WTC11 (cell line): Measurements from ENCODE around the gene IRX2. TPM values are rescaled to one million over a fixed set of nuclear protein-coding genes. Genes with fewer than 3 reads are reported as not detected.

Source experiments
- ATAC-seq: fragments of 200-7000 bp; cut with Tn5 transposase; 2 replicates; pipeline ENCODE4 v1.10.0; 2021; ENCODE audit warnings: mild to moderate bottlenecking, moderate library complexity
- CTCF ChIA-PET: fragments of 300-600 bp; sonication (Branson Sonifier 250); formaldehyde crosslinking; loops from one replicate; lab custom pipeline; 2021; ENCODE audit warnings: antibody characterized with exemption; lab: Charles Lee
- POLR2A ChIA-PET: fragments of 350-600 bp; sonication (Branson Sonifier 250); formaldehyde crosslinking; loops from one replicate; lab custom pipeline; 2021; ENCODE audit warnings: antibody characterized with exemption; lab: Charles Lee
- DNase-seq: peaks from one replicate; pipeline ENCODE4 v3.0.0; 2021; ENCODE audit warnings: low spot score
- H3K27ac Mint-ChIP-seq: 2 replicates; pipeline ENCODE4 v1.8.0; 2021; ENCODE audit warnings: mixed read lengths
- H3K27me3 Mint-ChIP-seq: 2 replicates; pipeline ENCODE4 v1.8.0; 2021; ENCODE audit warnings: low read depth, mild to moderate bottlenecking, moderate library complexity, mixed read lengths
- H3K36me3 Mint-ChIP-seq: 2 replicates; pipeline ENCODE4 v1.8.0; 2021; ENCODE audit warnings: mixed read lengths
- H3K4me1 Mint-ChIP-seq: 2 replicates; pipeline ENCODE4 v1.8.0; 2022; ENCODE audit warnings: mixed read lengths
- H3K4me3 Mint-ChIP-seq: 2 replicates; pipeline ENCODE4 v1.8.0; 2021; ENCODE audit warnings: mild to moderate bottlenecking, moderate library complexity, mixed read lengths
- H3K9me3 Mint-ChIP-seq: 2 replicates; pipeline ENCODE4 v1.8.0; 2021; ENCODE audit warnings: mixed read lengths
- ATF3 ChIP-seq: sonication (generic); formaldehyde crosslinking; conservative IDR thresholded peaks from 2 replicates; pipeline ENCODE4 v1.8.1; 2022; ENCODE audit warnings: mild to moderate bottlenecking, missing genetic modification reagents
- E2F1 ChIP-seq: sonication (generic); formaldehyde crosslinking; IDR thresholded peaks from 2 replicates; pipeline ENCODE4 v1.8.0; 2022; ENCODE audit warnings: mild to moderate bottlenecking, missing genetic modification reagents
- ELF4 ChIP-seq: sonication (generic); formaldehyde crosslinking; IDR thresholded peaks from 2 replicates; pipeline ENCODE4 v1.8.1; 2022; ENCODE audit warnings: low read depth, mild to moderate bottlenecking, moderate library complexity, missing genetic modification reagents
- FOXP4 ChIP-seq: sonication (generic); formaldehyde crosslinking; IDR thresholded peaks from 2 replicates; pipeline ENCODE4 v1.8.0; 2022; ENCODE audit warnings: mild to moderate bottlenecking, missing genetic modification reagents
- NR3C1 ChIP-seq: sonication (generic); formaldehyde crosslinking; conservative IDR thresholded peaks from 2 replicates; pipeline ENCODE4 v1.8.1; 2023; ENCODE audit warnings: low read depth, mild to moderate bottlenecking, missing genetic modification reagents
- SMAD4 ChIP-seq: sonication (generic); formaldehyde crosslinking; IDR thresholded peaks from 2 replicates; pipeline ENCODE4 v1.8.0; 2022; ENCODE audit warnings: mild to moderate bottlenecking, missing genetic modification reagents
- ZSCAN18 ChIP-seq: fragments of 250-450 bp; sonication (Bioruptor Pico); IDR thresholded peaks from 2 replicates; pipeline ENCODE4 v2.1.2; 2022; ENCODE audit warnings: mild to moderate bottlenecking, moderate library complexity
- total RNA-seq: library from RNA; stranded (reverse); gene quantifications from 3 replicates; pipeline ENCODE4 v1.2.3, GENCODE V29; 2021
- TF ChIP-seq, protein P1 (sequence below): sonication (generic); formaldehyde crosslinking; IDR thresholded peaks from 2 replicates; pipeline ENCODE4 v1.8.0; 2023; ENCODE audit warnings: missing genetic modification reagents, mild to moderate bottlenecking, borderline replicate concordance
- TF ChIP-seq, protein P2 (sequence below): sonication (generic); formaldehyde crosslinking; IDR thresholded peaks from 2 replicates; pipeline ENCODE4 v1.8.1; 2022; ENCODE audit warnings: mild to moderate bottlenecking, missing genetic modification reagents, moderate library complexity, borderline replicate concordance
- TF ChIP-seq, protein P3 (sequence below): sonication (generic); formaldehyde crosslinking; IDR thresholded peaks from 2 replicates; pipeline ENCODE4 v1.8.1; 2023; ENCODE audit warnings: mild to moderate bottlenecking, missing genetic modification reagents

IRX2 gene
- total RNA-seq, 1 experiment from 2014 or later, result 63.2 TPM

DNA sequence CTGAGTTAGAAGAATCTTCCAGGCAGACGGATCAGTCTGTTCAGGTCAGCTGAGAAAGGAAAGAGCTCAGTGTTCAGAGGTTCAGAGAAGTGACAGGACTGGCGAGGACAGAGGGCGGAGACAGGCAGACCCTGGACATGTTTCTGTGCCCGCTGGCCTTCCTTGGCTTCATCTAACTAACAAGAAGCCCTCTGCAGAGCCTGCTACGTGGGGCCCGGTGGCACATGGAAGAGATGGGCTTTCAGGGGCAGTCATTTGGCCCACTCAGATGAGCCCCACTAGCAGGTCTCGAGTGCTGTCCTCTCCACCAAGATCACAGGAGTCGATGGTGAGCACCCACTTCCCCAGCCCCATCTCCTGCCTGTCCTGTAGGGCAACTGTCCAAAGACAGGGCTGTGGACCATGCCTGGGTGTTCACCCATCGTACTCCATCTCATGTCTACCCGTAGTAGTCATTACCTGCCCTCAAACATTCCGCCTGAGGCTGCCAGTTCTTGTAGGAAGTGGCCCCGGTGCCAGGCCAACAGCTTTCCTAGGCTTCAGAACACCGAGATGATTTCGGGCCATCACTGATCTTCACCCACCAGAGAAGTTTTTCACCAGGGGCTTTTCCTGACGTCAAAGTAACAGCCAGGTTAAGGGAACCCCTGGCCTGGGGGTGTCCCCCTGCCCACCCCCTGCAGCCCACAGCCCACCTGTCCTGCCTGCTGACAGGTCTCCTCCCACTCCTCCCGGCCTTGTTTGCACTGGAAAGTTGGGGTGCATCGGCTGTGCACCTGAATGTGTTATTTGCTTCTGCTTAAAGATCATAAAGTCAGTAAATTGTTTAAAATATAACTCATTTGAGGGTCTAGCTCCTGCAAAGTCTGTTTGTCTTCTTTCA is 14.0 kb downstream of the IRX2 start (continued):
- TF ChIP-seq, protein P1, sequence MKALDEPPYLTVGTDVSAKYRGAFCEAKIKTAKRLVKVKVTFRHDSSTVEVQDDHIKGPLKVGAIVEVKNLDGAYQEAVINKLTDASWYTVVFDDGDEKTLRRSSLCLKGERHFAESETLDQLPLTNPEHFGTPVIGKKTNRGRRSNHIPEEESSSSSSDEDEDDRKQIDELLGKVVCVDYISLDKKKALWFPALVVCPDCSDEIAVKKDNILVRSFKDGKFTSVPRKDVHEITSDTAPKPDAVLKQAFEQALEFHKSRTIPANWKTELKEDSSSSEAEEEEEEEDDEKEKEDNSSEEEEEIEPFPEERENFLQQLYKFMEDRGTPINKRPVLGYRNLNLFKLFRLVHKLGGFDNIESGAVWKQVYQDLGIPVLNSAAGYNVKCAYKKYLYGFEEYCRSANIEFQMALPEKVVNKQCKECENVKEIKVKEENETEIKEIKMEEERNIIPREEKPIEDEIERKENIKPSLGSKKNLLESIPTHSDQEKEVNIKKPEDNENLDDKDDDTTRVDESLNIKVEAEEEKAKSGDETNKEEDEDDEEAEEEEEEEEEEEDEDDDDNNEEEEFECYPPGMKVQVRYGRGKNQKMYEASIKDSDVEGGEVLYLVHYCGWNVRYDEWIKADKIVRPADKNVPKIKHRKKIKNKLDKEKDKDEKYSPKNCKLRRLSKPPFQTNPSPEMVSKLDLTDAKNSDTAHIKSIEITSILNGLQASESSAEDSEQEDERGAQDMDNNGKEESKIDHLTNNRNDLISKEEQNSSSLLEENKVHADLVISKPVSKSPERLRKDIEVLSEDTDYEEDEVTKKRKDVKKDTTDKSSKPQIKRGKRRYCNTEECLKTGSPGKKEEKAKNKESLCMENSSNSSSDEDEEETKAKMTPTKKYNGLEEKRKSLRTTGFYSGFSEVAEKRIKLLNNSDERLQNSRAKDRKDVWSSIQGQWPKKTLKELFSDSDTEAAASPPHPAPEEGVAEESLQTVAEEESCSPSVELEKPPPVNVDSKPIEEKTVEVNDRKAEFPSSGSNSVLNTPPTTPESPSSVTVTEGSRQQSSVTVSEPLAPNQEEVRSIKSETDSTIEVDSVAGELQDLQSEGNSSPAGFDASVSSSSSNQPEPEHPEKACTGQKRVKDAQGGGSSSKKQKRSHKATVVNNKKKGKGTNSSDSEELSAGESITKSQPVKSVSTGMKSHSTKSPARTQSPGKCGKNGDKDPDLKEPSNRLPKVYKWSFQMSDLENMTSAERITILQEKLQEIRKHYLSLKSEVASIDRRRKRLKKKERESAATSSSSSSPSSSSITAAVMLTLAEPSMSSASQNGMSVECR, result no peak
- TF ChIP-seq FOXP4 (CRISPR knock-in tag), result no peak
- no peak for TF ChIP-seq E2F1 (CRISPR knock-in tag)
- TF ChIP-seq ELF4 (CRISPR knock-in tag), result no peak
- TF ChIP-seq, protein P2, sequence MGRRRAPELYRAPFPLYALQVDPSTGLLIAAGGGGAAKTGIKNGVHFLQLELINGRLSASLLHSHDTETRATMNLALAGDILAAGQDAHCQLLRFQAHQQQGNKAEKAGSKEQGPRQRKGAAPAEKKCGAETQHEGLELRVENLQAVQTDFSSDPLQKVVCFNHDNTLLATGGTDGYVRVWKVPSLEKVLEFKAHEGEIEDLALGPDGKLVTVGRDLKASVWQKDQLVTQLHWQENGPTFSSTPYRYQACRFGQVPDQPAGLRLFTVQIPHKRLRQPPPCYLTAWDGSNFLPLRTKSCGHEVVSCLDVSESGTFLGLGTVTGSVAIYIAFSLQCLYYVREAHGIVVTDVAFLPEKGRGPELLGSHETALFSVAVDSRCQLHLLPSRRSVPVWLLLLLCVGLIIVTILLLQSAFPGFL (CRISPR knock-in tag), result no peak
- TF ChIP-seq ZSCAN18 (CRISPR knock-in tag), result no peak
- TF ChIP-seq ATF3 (CRISPR knock-in tag), result no peak
- no peak for TF ChIP-seq SMAD4 (CRISPR knock-in tag)

DNA sequence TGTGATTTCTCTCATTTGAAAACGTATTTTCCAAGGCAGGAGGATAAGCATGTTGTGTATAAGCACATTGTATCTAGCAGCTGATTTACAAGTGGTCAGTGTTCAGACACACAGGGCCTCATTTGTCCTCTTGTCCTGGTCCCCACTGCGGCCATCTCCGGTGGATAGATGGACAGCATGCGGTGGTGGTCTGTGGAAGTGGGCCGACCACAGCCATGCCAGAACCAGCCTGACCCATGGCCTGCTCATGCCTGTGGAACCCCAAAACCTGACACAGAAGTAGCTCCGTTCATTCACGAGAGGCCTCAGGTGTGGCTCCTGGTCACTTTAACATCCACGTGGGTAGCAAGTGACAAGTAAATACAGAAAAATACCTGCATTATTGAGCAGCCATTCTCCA is 14.6 kb downstream of the IRX2 start:
- CTCF ChIA-PET, result interaction anchor here (1.5 to 1.7 kb wide), 2 partner anchors 35 to 69 kb away, joined by 4 to 5 read pairs; no protein-coding TSS in a partner anchor
- Mint-ChIP-seq H3K27me3 (peaks cover 80% of the 10 kb centered on the region), H3K27ac (no peak overlapping the region), H3K36me3 (no peaks in the 10 kb centered on the region), H3K9me3 (no peaks in the 10 kb centered on the region), H3K4me1 (peaks cover 30% of the 10 kb centered on the region), H3K4me3 (no peak overlapping the region)
- no peak for TF ChIP-seq NR3C1 (CRISPR knock-in tag)
- TF ChIP-seq, protein P3, sequence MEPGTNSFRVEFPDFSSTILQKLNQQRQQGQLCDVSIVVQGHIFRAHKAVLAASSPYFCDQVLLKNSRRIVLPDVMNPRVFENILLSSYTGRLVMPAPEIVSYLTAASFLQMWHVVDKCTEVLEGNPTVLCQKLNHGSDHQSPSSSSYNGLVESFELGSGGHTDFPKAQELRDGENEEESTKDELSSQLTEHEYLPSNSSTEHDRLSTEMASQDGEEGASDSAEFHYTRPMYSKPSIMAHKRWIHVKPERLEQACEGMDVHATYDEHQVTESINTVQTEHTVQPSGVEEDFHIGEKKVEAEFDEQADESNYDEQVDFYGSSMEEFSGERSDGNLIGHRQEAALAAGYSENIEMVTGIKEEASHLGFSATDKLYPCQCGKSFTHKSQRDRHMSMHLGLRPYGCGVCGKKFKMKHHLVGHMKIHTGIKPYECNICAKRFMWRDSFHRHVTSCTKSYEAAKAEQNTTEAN (CRISPR knock-in tag), result no peak
- POLR2A ChIA-PET, result no interaction called here
- ATAC-seq (no peak), DNase-seq (no peak)
